Peyer's patch (tissue), 4 donors: ENCODE results near the gene CLEC12A.

ENCODE experiments used
- CTCF ChIP-seq, 6 experiments: fragments of 450-650 bp in 4 of 6; fragments of 200-600 bp in 2 of 6; sonication (generic) in 1 of 6; IDR thresholded peaks; one replicate each; pipeline ENCODE4 v1.5.1; 2017 to 2019; ENCODE audit warnings: antibody characterized with exemption in 6 of 6, mild to moderate bottlenecking in 3 of 6, moderate library complexity in 1 of 6
- POLR2A ChIP-seq, 2 donors: fragments of 450-650 bp; IDR thresholded peaks; one replicate each; pipeline ENCODE4 v1.5.1; 2017; ENCODE audit warnings: antibody characterized with exemption in 2 of 2, mild to moderate bottlenecking in 2 of 2, moderate library complexity in 2 of 2

DNA sequence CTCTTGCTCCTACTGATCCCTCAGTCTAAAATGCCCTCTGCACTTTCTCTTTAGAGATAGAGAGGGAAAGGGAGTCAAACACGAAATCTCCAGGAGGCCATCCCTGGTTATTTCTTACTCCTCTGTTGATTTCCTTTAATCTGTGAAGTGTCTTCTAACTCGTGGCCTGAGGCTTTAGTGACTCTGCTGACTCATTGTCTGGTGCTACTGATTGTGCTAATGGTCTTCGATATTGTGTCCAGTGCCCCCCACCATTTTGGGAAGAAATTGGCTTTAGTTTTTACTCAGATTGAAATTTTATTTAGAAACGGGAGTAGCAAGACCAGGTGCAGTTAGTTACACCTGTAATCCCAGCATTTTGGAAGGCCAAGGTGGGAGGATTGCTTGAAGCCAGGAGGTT is 60.1 kb downstream of the CLEC12A start:
- no peak for TF ChIP-seq POLR2A (IDR thresholded peaks at IDR 0.05)
- TF ChIP-seq CTCF (IDR thresholded peaks at IDR 0.05) = no peak
